Heart left ventricle (tissue), 16 donors: ENCODE measurements around the gene LCN1. TPM values are rescaled to one million over a fixed set of nuclear protein-coding genes. Genes with fewer than 3 reads are reported as not detected.

Experiments used
- ATAC-seq, 4 donors: fragments of 200-7000 bp; cut with Tn5 transposase; one replicate each; pipeline ENCODE4 v1.9.1; 2020 to 2022; ENCODE audit warnings: moderate library complexity in 4 of 4, mild to moderate bottlenecking in 3 of 4, moderate number of reproducible peaks in 1 of 4
- DNase-seq, 5 donors: peaks; one replicate each; pipeline ENCODE4 v3.0.0-alpha.2; 2020
- H3K27ac ChIP-seq, 12 donors: fragments of 200-600 bp; sonication (generic) in 4 of 12; one replicate each; pipeline versions ENCODE4 v1.5.0 to v1.8.0; 2016 to 2022; ENCODE audit warnings: mild to moderate bottlenecking in 2 of 12
- H3K27me3 ChIP-seq, 9 donors: fragments of 200-600 bp; sonication (generic) in 2 of 9; one replicate each; pipeline versions ENCODE4 v1.5.1 to v1.8.0; 2016 to 2022; ENCODE audit warnings: mild to moderate bottlenecking in 3 of 9
- H3K36me3 ChIP-seq, 9 donors: fragments of 200-600 bp; sonication (generic) in 2 of 9; one replicate each; pipeline versions ENCODE4 v1.5.0 to v1.8.0; 2018 to 2022; ENCODE audit warnings: mild to moderate bottlenecking in 2 of 9
- H3K4me1 ChIP-seq, 12 donors: fragments of 200-600 bp; sonication (generic) in 4 of 12; one replicate each; pipeline versions ENCODE4 v1.5.0 to v1.8.0; 2016 to 2022; ENCODE audit warnings: mild to moderate bottlenecking in 3 of 12
- H3K4me3 ChIP-seq, 12 donors: fragments of 200-600 bp; sonication (generic) in 4 of 12; one replicate each; pipeline versions ENCODE4 v1.5.0 to v1.8.0; 2017 to 2022; ENCODE audit warnings: mild to moderate bottlenecking in 9 of 12, moderate library complexity in 4 of 12
- H3K9me3 ChIP-seq, 12 donors: fragments of 200-600 bp; sonication (generic) in 4 of 12; one replicate each; pipeline versions ENCODE4 v1.5.0 to v1.8.0; 2016 to 2022; ENCODE audit warnings: mild to moderate bottlenecking in 1 of 12
- POLR2A ChIP-seq, 2 donors: fragments of 450-650 bp; IDR thresholded peaks; one replicate each; pipeline ENCODE4 v1.6.1; 2017; ENCODE audit warnings: antibody characterized with exemption in 2 of 2, mild to moderate bottlenecking in 2 of 2, moderate library complexity in 2 of 2
- WGBS, 4 donors: extraction: QIAGEN DNeasy Blood & Tissue Kit in 2 of 4; methylation state at CpG; one replicate each; pipeline versions ENCODE4 v1.1.5 to v1.1.7; 2013 to 2018; 5-methylcytosine and 5-hydroxymethylcytosine counted together
- intact Hi-C, 10 donors: fragments of 100-400 bp; cut with DNase I; formaldehyde crosslinking; loops; one replicate each; pipeline versions ENCODE4 v1.11.1 to v1.14.2; 2022
- polyA plus RNA-seq, 2 donors: library from polyadenylated mRNA; stranded (reverse); fragments of 200-250 nt; gene quantifications; one replicate each; pipeline ENCODE4 v1.2.3, GENCODE V29; 2013
- total RNA-seq, 9 donors: library from RNA; depleted of rRNA in 2 of 9; stranded (reverse); fragments of >200 nt in 2 of 9; fragmentation: NEBNext Ultra II Directional in 3 of 9; extraction: Animal tissue kit (Norgen Biotek cat#: 25700) in 3 of 9; gene quantifications; one replicate each; pipeline versions ENCODE4 v1.1.0 to v1.2.4, GENCODE V29; 2016 to 2023
- TF ChIP-seq, protein P1 (sequence below), 12 donors: fragments of 200-600 bp; sonication (generic) in 4 of 12; IDR thresholded peaks; one replicate each; pipeline versions ENCODE4 v1.5.0 to v1.8.0; 2018 to 2022; ENCODE audit warnings: antibody characterized with exemption in 12 of 12, mild to moderate bottlenecking in 5 of 12
- donor health status: ischemic (EF 13 %, LVEDD 7.1; RV severe dilation, severe dysfunction).
- donor health status: healthy with polysubstance abuse.
- donor health status: DM: no; HTN: yes; CAD: no.
- donor health status: DM: no; HTN: no; CAD: no.
- donor health status: ischemic (EF 25% LVEDD 6.9; RV normal size, moderate dysfunction).
- donor health status: ischemic (EF 25% LVEDD 5.7; RV mildly dilated, moderate dysfunction).
- donor health status: healthy.
- donor health status: DM: yes; HTN: yes; CAD: no.
- donor health status: ischemic (EF 35%, LVEDD 5.7; RV mildly dilated, moderate dysfunction).
- donor health status: nonischemic (EF 11% LVEDD 7.7; RV severe dilation, severe dysfunction).
- donor health status: DM: yes; HTN: yes; CAD: no.
- donor health status: PGD.
- donor health status: ischemic (EF 29% LVEDD 5.4; RV normal size, mild dysfunction).
- donor health status: nonischemic (EF 23%, LVEDD 6.1; RV moderate dilation, normal function).

The LCN1 gene
- total and polyA plus RNA-seq, 11 donors = 0.33 to 0.50 (median 0.37) TPM; not detected in 8

DNA sequence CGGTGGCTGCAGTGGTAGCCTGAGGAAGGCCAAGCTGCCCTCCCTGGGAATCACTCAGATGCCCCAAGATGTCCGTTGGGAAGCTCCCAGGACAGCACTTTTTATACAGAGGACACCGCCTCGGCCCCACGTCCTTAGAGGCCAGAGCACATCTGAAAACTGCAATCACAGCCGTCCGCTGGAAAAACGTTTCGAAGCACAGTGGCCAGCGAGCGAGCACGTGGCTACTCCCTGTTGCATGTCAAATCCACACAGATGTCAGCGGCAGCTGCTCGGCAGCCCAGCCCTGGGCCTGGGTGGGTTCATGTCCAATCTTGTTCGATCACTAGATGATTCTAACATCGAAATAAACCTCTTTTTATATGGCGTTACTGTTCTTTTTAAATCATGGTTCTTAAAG is 32.7 kb upstream of the LCN1 start:
- TF ChIP-seq, protein P1, sequence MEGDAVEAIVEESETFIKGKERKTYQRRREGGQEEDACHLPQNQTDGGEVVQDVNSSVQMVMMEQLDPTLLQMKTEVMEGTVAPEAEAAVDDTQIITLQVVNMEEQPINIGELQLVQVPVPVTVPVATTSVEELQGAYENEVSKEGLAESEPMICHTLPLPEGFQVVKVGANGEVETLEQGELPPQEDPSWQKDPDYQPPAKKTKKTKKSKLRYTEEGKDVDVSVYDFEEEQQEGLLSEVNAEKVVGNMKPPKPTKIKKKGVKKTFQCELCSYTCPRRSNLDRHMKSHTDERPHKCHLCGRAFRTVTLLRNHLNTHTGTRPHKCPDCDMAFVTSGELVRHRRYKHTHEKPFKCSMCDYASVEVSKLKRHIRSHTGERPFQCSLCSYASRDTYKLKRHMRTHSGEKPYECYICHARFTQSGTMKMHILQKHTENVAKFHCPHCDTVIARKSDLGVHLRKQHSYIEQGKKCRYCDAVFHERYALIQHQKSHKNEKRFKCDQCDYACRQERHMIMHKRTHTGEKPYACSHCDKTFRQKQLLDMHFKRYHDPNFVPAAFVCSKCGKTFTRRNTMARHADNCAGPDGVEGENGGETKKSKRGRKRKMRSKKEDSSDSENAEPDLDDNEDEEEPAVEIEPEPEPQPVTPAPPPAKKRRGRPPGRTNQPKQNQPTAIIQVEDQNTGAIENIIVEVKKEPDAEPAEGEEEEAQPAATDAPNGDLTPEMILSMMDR (IDR thresholded peaks at IDR 0.05) = no peak
- TF ChIP-seq POLR2A (IDR thresholded peaks at IDR 0.05) = no peak
- no peak overlapping the region for H3K4me3 ChIP-seq
- H3K36me3 ChIP-seq = peaks cover 0 to 55% (median 47%) of the 10 kb centered on the region in 9 donors

DNA sequence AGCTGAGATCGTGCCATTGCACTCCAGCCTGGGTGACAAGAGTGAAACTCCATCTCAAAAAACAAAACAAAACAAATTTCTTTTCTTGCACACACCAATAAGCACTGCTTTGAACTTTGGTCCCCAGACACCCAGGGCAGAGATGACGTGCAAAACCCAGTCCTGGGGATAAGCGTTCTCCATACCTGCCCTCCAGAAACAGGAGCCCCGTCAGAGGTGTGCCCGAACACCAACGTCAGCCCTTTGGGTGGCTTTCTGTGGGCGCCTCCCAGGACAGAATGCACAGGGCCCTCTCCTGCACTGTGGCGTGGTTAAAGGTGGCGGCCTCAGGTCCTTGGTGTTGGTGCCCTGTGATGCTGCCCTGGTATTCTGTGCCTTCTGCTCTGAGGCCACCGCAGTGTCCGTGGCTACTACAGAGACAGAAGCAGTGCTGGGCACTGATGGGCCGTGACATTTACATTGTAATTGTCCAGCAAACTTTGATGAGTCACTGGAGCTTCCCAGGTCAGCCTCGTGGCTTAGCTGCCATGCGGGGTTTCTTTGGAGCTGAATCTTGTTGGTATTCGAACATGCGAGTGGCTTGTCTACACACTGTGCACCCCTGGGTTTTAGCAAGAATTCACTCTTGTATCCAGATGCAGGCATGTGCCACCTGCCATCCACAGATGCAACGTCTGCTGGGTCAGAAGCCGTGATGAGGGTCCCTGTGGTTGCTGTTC is 31.9 kb upstream of the LCN1 start:
- DNase-seq (peak in 1 of 5 donors; percentile 28), ATAC-seq (peak in 1 of 4 donors; percentile 18)
- Histone ChIP-seq H3K27ac (no peak overlapping the region), H3K27me3 (no peaks in the 10 kb centered on the region), H3K4me1 (no peaks in the 10 kb centered on the region), H3K4me3 (no peak overlapping the region), H3K9me3 (no peaks in the 10 kb centered on the region), H3K36me3 (peaks cover 0 to 50% (median 40%) of the 10 kb centered on the region in 9 donors)
- WGBS, 4 donors = 89 to 95% (median 91%) methylated on average over 16 to 18 of the region's 18 CpGs
- TF ChIP-seq POLR2A (IDR thresholded peaks at IDR 0.05) = no peak
- TF ChIP-seq, protein P1 (IDR thresholded peaks at IDR 0.05) = no peak
- intact Hi-C loops = loop anchor here in 1 of 10 donors (2.0 kb wide), 1 partner anchor 35 kb away; no protein-coding TSS in a partner anchor

More for the DNA sequence above, 32.7 kb upstream of the LCN1 start:
- no peaks in the 10 kb centered on the region for H3K4me1 ChIP-seq
- H3K27ac ChIP-seq = no peak overlapping the region
- WGBS, 4 donors = 90 to 93% (median 90%) methylated on average over 14 to 17 of the region's 17 CpGs
- ATAC-seq = no peak
- H3K27me3 ChIP-seq = no peaks in the 10 kb centered on the region
- DNase-seq = peak in 1 of 5 donors; percentile 19
- no peaks in the 10 kb centered on the region for H3K9me3 ChIP-seq
- intact Hi-C loops = loop anchor here in 1 of 10 donors (2.0 kb wide), 1 partner anchor 36 kb away; no protein-coding TSS in a partner anchor

DNA sequence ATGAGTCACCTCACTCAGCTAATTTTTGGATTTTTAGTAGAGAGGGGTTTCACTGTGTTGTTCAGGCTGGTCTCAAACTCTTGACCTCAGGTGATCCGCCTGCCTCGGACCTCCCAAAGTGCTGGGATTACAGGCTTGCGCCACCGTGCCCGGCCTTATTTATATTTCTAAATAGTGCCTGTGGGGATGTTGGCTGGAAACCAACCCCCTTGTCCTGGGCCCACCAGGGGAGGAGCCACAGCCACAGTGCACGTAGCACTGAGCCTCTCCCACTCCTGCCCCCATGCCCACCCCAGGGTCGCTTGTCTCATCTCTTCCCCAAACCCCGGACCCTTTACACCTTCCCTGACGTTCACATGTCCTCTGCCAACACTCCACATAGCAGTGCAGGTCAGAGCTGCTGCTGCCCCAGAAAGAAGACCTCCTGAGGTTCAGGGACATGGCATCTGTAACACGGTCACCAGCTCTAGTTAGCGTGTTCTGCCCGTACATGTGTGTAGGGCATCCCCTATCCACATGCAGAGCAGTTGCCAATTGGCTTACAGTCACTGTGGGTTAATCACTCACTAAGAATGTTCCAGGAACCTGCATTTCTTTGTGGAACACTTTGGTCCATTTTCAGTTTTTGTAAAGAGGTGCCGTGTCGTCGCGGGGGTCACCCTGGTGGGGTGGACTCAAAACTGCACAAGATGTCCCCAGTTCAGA is 30.9 kb upstream of the LCN1 start:
- ATAC-seq (no peak), DNase-seq (peak in 1 of 5 donors; percentile 14)
- H3K27me3 ChIP-seq = no peaks in the 10 kb centered on the region
- WGBS, 4 donors = 90 to 96% (median 92%) methylated on average over 16 of the region's 16 CpGs
- TF ChIP-seq, protein P1 (IDR thresholded peaks at IDR 0.05) = no peak
- TF ChIP-seq POLR2A (IDR thresholded peaks at IDR 0.05) = no peak
- intact Hi-C loops = no loop called here
- H3K36me3 ChIP-seq = peaks cover 0 to 40% (median 32%) of the 10 kb centered on the region in 9 donors
- no peaks in the 10 kb centered on the region for H3K9me3 ChIP-seq
- no peak overlapping the region for H3K4me3 ChIP-seq
- no peaks in the 10 kb centered on the region for H3K4me1 ChIP-seq
- H3K27ac ChIP-seq = no peak overlapping the region

DNA sequence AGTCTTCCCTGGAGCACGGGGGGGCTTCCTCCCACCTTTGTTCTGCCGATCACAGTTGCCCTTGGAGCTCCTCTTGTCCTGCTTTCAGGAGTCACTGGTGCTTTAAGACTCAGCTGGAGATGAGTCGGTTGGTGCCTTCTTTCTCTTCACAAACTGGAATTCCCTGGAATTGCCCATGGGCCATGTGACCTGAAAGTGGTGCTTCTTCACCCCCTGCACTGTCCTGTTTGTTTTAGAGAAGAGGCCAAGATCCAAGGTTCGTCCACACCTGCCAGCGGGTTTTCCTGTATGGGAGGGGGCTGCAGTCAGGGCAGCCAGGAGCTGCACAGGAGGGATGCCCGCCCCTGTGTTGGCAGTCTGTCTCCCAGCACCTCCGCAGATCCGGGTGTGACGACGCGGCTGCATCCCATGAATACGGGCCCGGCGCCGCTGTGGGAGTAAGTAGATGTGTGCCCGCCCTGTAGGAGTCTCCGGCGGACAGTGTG is 30.2 kb upstream of the LCN1 start:
- H3K9me3 ChIP-seq = no peaks in the 10 kb centered on the region
- H3K27me3 ChIP-seq = no peaks in the 10 kb centered on the region
- 82 to 89% (median 85%) methylated on average over 18 of the region's 18 CpGs for WGBS, 4 donors
- peak in 1 of 5 donors; percentile 56 for DNase-seq
- peaks cover 0 to 33% (median 25%) of the 10 kb centered on the region in 9 donors for H3K36me3 ChIP-seq
- no peak for ATAC-seq
- H3K4me1 ChIP-seq = no peaks in the 10 kb centered on the region
- intact Hi-C loops = no loop called here
- H3K4me3 ChIP-seq = no peak overlapping the region
- no peak overlapping the region for H3K27ac ChIP-seq
- TF ChIP-seq POLR2A (IDR thresholded peaks at IDR 0.05) = no peak
- TF ChIP-seq, protein P1 (IDR thresholded peaks at IDR 0.05) = no peak
